Stimulated activated memory B cell treated with anti-CD40 and anti-IgM and Interleukin-4, amounts not matched to agents 10 μg/mL and 1 μg/mL and 100 μg/mL, for 72 hours (primary cell): ENCODE results near the gene KRTAP10-1.

Experiments used
- ATAC-seq: fragments of 150-1000 bp; cut with Tn5 transposase; 2 replicates; pipeline ENCODE4 v1.10.0; 2021
- H3K27ac Mint-ChIP-seq: one replicate; pipeline ENCODE4 v1.8.0; 2022; ENCODE audit warnings: mild to moderate bottlenecking, mixed read lengths
- H3K27me3 Mint-ChIP-seq: one replicate; pipeline ENCODE4 v1.8.0; 2022; ENCODE audit warnings: mixed read lengths
- H3K36me3 Mint-ChIP-seq: one replicate; pipeline ENCODE4 v1.8.0; 2022; ENCODE audit warnings: mixed read lengths
- H3K4me1 Mint-ChIP-seq: one replicate; pipeline ENCODE4 v1.8.0; 2022; ENCODE audit warnings: mixed read lengths
- H3K4me3 Mint-ChIP-seq: one replicate; pipeline ENCODE4 v1.8.0; 2022; ENCODE audit warnings: mild to moderate bottlenecking, moderate library complexity, mixed read lengths
- H3K9me3 Mint-ChIP-seq: one replicate; pipeline ENCODE4 v1.8.0; 2022; ENCODE audit warnings: mixed read lengths

Gene KRTAP10-1

GRCh38 chr21:44529503-44530125 is 10.4 kb downstream of the KRTAP10-1 start:
- Mint-ChIP-seq H3K4me3 (no peak overlapping the region), H3K36me3 (no peaks in the 10 kb centered on the region), H3K27me3 (peaks cover 37% of the 10 kb centered on the region), H3K27ac (no peak overlapping the region), H3K9me3 (no peaks in the 10 kb centered on the region), H3K4me1 (no peaks in the 10 kb centered on the region)
- no peak for ATAC-seq

- Mint-ChIP-seq H3K36me3 (no peaks in the 10 kb centered on the region), H3K27me3 (peaks cover 37% of the 10 kb centered on the region), H3K4me1 (no peaks in the 10 kb centered on the region), H3K4me3 (no peak overlapping the region), H3K27ac (no peak overlapping the region), H3K9me3 (no peaks in the 10 kb centered on the region)
- ATAC-seq = no peak
Measured at GRCh38 chr21:44529011-44529421, 11.0 kb downstream of the KRTAP10-1 start.

GRCh38 chr21:44528634-44528995 is 11.4 kb downstream of the KRTAP10-1 start:
- H3K4me1 Mint-ChIP-seq = no peaks in the 10 kb centered on the region
- no peak overlapping the region for H3K4me3 Mint-ChIP-seq
- ATAC-seq = no peak
- H3K27ac Mint-ChIP-seq = no peak overlapping the region
- H3K36me3 Mint-ChIP-seq = no peaks in the 10 kb centered on the region
- peaks cover 37% of the 10 kb centered on the region for H3K27me3 Mint-ChIP-seq
- no peaks in the 10 kb centered on the region for H3K9me3 Mint-ChIP-seq

- Mint-ChIP-seq H3K4me1 (no peaks in the 10 kb centered on the region), H3K27ac (no peak overlapping the region), H3K27me3 (peaks cover 37% of the 10 kb centered on the region), H3K9me3 (no peaks in the 10 kb centered on the region), H3K4me3 (no peak overlapping the region), H3K36me3 (no peaks in the 10 kb centered on the region)
- peak; percentile 7 for ATAC-seq
Measured at GRCh38 chr21:44527983-44528633, 11.9 kb downstream of the KRTAP10-1 start.

GRCh38 chr21:44527156-44527982 is 12.6 kb downstream of the KRTAP10-1 start:
- H3K27ac Mint-ChIP-seq = no peak overlapping the region
- H3K4me3 Mint-ChIP-seq = no peak overlapping the region
- peaks cover 36% of the 10 kb centered on the region for H3K27me3 Mint-ChIP-seq
- H3K36me3 Mint-ChIP-seq = no peaks in the 10 kb centered on the region
- no peaks in the 10 kb centered on the region for H3K4me1 Mint-ChIP-seq
- no peak for ATAC-seq
- H3K9me3 Mint-ChIP-seq = no peaks in the 10 kb centered on the region

- no peak overlapping the region for H3K27ac Mint-ChIP-seq
- H3K27me3 Mint-ChIP-seq = peaks cover 27% of the 10 kb centered on the region
Measured at GRCh38 chr21:44526096-44526997, 13.6 kb downstream of the KRTAP10-1 start.

GRCh38 chr21:44525391-44526095 is 14.5 kb downstream of the KRTAP10-1 start:
- no peaks in the 10 kb centered on the region for H3K36me3 Mint-ChIP-seq
- H3K27me3 Mint-ChIP-seq = peaks cover 19% of the 10 kb centered on the region
- H3K4me1 Mint-ChIP-seq = no peaks in the 10 kb centered on the region
- H3K4me3 Mint-ChIP-seq = no peak overlapping the region
- H3K9me3 Mint-ChIP-seq = no peaks in the 10 kb centered on the region
- no peak for ATAC-seq
- no peak overlapping the region for H3K27ac Mint-ChIP-seq

More at GRCh38 chr21:44526096-44526997, 13.6 kb downstream of the KRTAP10-1 start:
- Mint-ChIP-seq H3K36me3 (no peaks in the 10 kb centered on the region), H3K4me3 (no peak overlapping the region), H3K4me1 (no peaks in the 10 kb centered on the region), H3K9me3 (no peaks in the 10 kb centered on the region)
- ATAC-seq = no peak

GRCh38 chr21:44524414-44525371 is 15.3 kb downstream of the KRTAP10-1 start:
- H3K27ac Mint-ChIP-seq = no peak overlapping the region
- peaks cover 11% of the 10 kb centered on the region for H3K27me3 Mint-ChIP-seq
- H3K9me3 Mint-ChIP-seq = no peaks in the 10 kb centered on the region
- H3K36me3 Mint-ChIP-seq = no peaks in the 10 kb centered on the region
- no peaks in the 10 kb centered on the region for H3K4me1 Mint-ChIP-seq
- no peak overlapping the region for H3K4me3 Mint-ChIP-seq
- ATAC-seq = no peak

GRCh38 chr21:44523567-44524413 is 16.2 kb downstream of the KRTAP10-1 start:
- Mint-ChIP-seq H3K27me3 (peaks cover 2% of the 10 kb centered on the region), H3K36me3 (no peaks in the 10 kb centered on the region), H3K9me3 (no peaks in the 10 kb centered on the region), H3K4me1 (no peaks in the 10 kb centered on the region), H3K27ac (no peak overlapping the region), H3K4me3 (no peak overlapping the region)
- no peak for ATAC-seq

- Mint-ChIP-seq H3K27ac (no peak overlapping the region), H3K4me3 (no peak overlapping the region)
Measured at GRCh38 chr21:44522753-44523204, 17.2 kb downstream of the KRTAP10-1 start.

GRCh38 chr21:44521928-44522752 is 17.9 kb downstream of the KRTAP10-1 start:
- H3K4me1 Mint-ChIP-seq = no peaks in the 10 kb centered on the region
- no peak overlapping the region for H3K27ac Mint-ChIP-seq
- no peaks in the 10 kb centered on the region for H3K27me3 Mint-ChIP-seq
- ATAC-seq = peak; percentile 34
- no peaks in the 10 kb centered on the region for H3K36me3 Mint-ChIP-seq
- no peak overlapping the region for H3K4me3 Mint-ChIP-seq
- H3K9me3 Mint-ChIP-seq = no peaks in the 10 kb centered on the region

More at GRCh38 chr21:44522753-44523204, 17.2 kb downstream of the KRTAP10-1 start:
- Mint-ChIP-seq H3K9me3 (no peaks in the 10 kb centered on the region), H3K4me1 (no peaks in the 10 kb centered on the region), H3K27me3 (no peaks in the 10 kb centered on the region), H3K36me3 (no peaks in the 10 kb centered on the region)
- ATAC-seq = no peak

GRCh38 chr21:44521301-44521927 is 18.6 kb downstream of the KRTAP10-1 start:
- Mint-ChIP-seq H3K27me3 (no peaks in the 10 kb centered on the region), H3K9me3 (no peaks in the 10 kb centered on the region), H3K27ac (no peak overlapping the region), H3K4me3 (no peak overlapping the region), H3K4me1 (no peaks in the 10 kb centered on the region), H3K36me3 (no peaks in the 10 kb centered on the region)
- no peak for ATAC-seq
